ENCODE results near the gene HACD4.

Gene HACD4

GRCh38 chr9:21030389-21031035, 928 bp downstream of the HACD4 start:
- Histone ChIP-seq H3K4me2 (ENCODE audit: low read length) (peak overlapping the region; percentile 89), H3K9me3 (ENCODE audit: low read length) (no peaks in the 10 kb centered on the region), H3K4me1 (ENCODE audit: insufficient read depth, low read length, severe bottlenecking) (peaks cover 39% of the 10 kb centered on the region), H3K36me3 (ENCODE audit: insufficient read depth, low read length) (peaks cover 23% of the 10 kb centered on the region; the same call in 1 of the 2 replicates), H3K27me3 (ENCODE audit: insufficient read depth, low read length) (no peaks in the 10 kb centered on the region), H3K79me2 (ENCODE audit: insufficient read depth, low read length) (no peaks in the 10 kb centered on the region; the same call in 1 of the 2 replicates), H3K9ac (ENCODE audit: low read length) (peak overlapping the region; percentile 95), H3F3A (ENCODE audit: insufficient read depth, low read length) (no peaks in the 10 kb centered on the region; the same call in 1 of the 2 replicates), H2AFZ (ENCODE audit: low read length) (no peak overlapping the region), H4K20me1 (ENCODE audit: insufficient read depth, low read length) (no peaks in the 10 kb centered on the region), H3K9me2 (ENCODE audit: low read depth, low read length) (no peaks in the 10 kb centered on the region), H3K4me3 (ENCODE audit: low read depth, low read length, poor library complexity, severe bottlenecking) (peak overlapping the region; percentile 89), H3K27ac (ENCODE audit: low read depth, low read length, poor library complexity, severe bottlenecking) (peak overlapping the region; percentile 87)
- TF ChIP-seq CTCF (IDR thresholded peaks at IDR 0.05; ENCODE audit: low read length) (no peak), EZH2 (IDR thresholded peaks at IDR 0.05; ENCODE audit: borderline replicate concordance, low read length) (no peak)

- H3K4me3 ChIP-seq (ENCODE audit: low read depth, low read length, poor library complexity, severe bottlenecking), result peak overlapping the region; percentile 89
- no peak for TF ChIP-seq CTCF (IDR thresholded peaks at IDR 0.05; ENCODE audit: low read length)
- no peak for TF ChIP-seq EZH2 (IDR thresholded peaks at IDR 0.05; ENCODE audit: borderline replicate concordance, low read length)
- no peak overlapping the region for H2AFZ ChIP-seq (ENCODE audit: low read length)
- no peaks in the 10 kb centered on the region for H3K9me3 ChIP-seq (ENCODE audit: low read length)
- H4K20me1 ChIP-seq (ENCODE audit: insufficient read depth, low read length), result no peaks in the 10 kb centered on the region
- peak overlapping the region; percentile 29; the same call in 1 of the 2 replicates for H3K9ac ChIP-seq (ENCODE audit: low read length)
- H3K36me3 ChIP-seq (ENCODE audit: insufficient read depth, low read length), result peaks cover 32% of the 10 kb centered on the region
- no peaks in the 10 kb centered on the region; the same call in 1 of the 2 replicates for H3F3A ChIP-seq (ENCODE audit: insufficient read depth, low read length)
- H3K4me2 ChIP-seq (ENCODE audit: low read length), result peak overlapping the region; percentile 89
- H3K79me2 ChIP-seq (ENCODE audit: insufficient read depth, low read length), result no peaks in the 10 kb centered on the region; the same call in 1 of the 2 replicates
- H3K9me2 ChIP-seq (ENCODE audit: low read depth, low read length), result no peaks in the 10 kb centered on the region
- no peaks in the 10 kb centered on the region for H3K27me3 ChIP-seq (ENCODE audit: insufficient read depth, low read length)
- H3K27ac ChIP-seq (ENCODE audit: low read depth, low read length, poor library complexity, severe bottlenecking), result peak overlapping the region; percentile 87
- H3K4me1 ChIP-seq (ENCODE audit: insufficient read depth, low read length, severe bottlenecking), result peaks cover 39% of the 10 kb centered on the region
These were observed 1.8 kb downstream of the HACD4 start for GRCh38 chr9:21029661-21030060.

DNA sequence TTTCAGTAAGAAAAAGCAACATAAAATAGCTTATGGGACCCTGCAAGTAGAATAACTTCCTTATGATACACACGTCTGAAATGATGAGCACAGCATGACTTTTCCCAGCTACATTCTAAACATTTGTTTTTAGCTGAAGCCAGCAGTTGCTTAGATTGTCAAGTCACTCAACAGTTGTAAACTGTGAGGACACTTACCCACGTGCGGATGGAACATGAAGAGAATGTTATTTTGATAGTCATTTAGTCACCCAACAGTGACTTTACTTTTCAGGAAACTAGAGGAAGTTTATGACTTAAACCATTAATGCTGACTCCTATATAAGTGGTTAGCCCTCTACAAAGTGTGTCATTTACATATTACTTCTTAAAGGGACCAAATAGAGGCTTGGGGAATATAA, 3.0 kb downstream of the HACD4 start:
- H3K9me3 ChIP-seq (ENCODE audit: low read length), result no peaks in the 10 kb centered on the region
- no peaks in the 10 kb centered on the region; the same call in 1 of the 2 replicates for H3F3A ChIP-seq (ENCODE audit: insufficient read depth, low read length)
- H3K27ac ChIP-seq (ENCODE audit: low read depth, low read length, poor library complexity, severe bottlenecking), result no peak overlapping the region
- no peak overlapping the region for H2AFZ ChIP-seq (ENCODE audit: low read length)
- no peak overlapping the region for H3K4me3 ChIP-seq (ENCODE audit: low read depth, low read length, poor library complexity, severe bottlenecking)
- no peak for TF ChIP-seq CTCF (IDR thresholded peaks at IDR 0.05; ENCODE audit: low read length)
- no peak for TF ChIP-seq EZH2 (IDR thresholded peaks at IDR 0.05; ENCODE audit: borderline replicate concordance, low read length)
- no peaks in the 10 kb centered on the region for H3K27me3 ChIP-seq (ENCODE audit: insufficient read depth, low read length)
- H3K36me3 ChIP-seq (ENCODE audit: insufficient read depth, low read length), result peaks cover 43% of the 10 kb centered on the region
- H3K79me2 ChIP-seq (ENCODE audit: insufficient read depth, low read length), result no peaks in the 10 kb centered on the region; the same call in 1 of the 2 replicates
- H3K9ac ChIP-seq (ENCODE audit: low read length), result no peak overlapping the region
- H3K4me2 ChIP-seq (ENCODE audit: low read length), result 0 out of 2 replicates have a peak overlapping the region, but pooled peaks have one; percentile 18
- peaks cover 39% of the 10 kb centered on the region for H3K4me1 ChIP-seq (ENCODE audit: insufficient read depth, low read length, severe bottlenecking)
- H4K20me1 ChIP-seq (ENCODE audit: insufficient read depth, low read length), result no peaks in the 10 kb centered on the region
- H3K9me2 ChIP-seq (ENCODE audit: low read depth, low read length), result no peaks in the 10 kb centered on the region
